Left renal pelvis (tissue), 4 donors: ENCODE data around the gene FADS6. TPM values are rescaled to one million over a fixed set of nuclear protein-coding genes. Genes with fewer than 3 reads are reported as not detected.

ENCODE experiments used
- DNase-seq, 4 donors: peaks; one replicate each; pipeline ENCODE4 v3.0.0-alpha.2; 2013; ENCODE audit warnings: low read depth in 4 of 4, low spot score in 3 of 4
- polyA plus RNA-seq, 4 donors: library from polyadenylated mRNA; unstranded; fragments of 120-200 nt; gene quantifications; one replicate each; pipeline ENCODE4 v1.2.1, GENCODE V29; 2013; ENCODE audit not compliant: insufficient read length in 4 of 4

FADS6 gene
- polyA plus RNA-seq, 4 donors = 0.36 to 0.49 TPM; not detected in 2

DNA sequence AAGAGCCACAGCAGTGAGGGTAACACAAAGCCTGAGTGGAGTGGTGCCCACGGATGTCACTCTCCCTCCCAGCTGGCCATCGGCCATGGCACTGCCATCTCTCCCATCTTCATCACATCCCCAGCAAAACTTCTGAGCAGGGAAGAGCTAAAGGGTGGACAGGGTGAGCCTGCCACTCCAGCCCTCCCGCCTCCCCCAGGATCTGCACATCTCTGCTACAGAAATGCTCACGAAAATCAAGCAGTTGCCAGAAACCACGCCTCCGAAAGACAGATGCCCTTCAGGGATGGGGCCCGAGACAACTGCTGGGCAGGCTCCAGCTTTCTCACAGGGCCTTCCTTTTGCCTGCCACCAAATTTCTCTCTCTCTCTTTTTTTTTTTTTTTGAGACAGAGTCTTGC is 37.3 kb downstream of the FADS6 start:
- DNase-seq = no peak

DNA sequence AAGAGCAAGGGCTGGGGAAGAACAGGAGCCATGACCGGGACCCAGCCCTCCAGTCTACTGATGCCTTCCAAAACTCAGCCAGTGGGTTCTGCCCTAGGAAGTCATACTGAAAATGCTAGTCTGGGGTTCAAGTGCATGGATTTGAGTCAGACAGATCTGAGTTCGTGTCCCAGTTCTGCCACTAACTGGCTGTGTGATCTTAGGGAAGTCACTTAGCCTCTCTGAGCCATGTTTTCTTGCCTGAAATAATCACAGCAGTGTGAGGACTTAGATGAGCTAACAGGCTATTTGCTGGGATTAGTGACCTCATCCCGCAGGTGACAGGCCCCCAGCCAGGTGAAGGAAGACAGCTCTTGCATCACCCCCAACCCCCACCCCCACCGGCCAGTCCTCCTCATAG is 38.1 kb downstream of the FADS6 start:
- DNase-seq = no peak

DNA sequence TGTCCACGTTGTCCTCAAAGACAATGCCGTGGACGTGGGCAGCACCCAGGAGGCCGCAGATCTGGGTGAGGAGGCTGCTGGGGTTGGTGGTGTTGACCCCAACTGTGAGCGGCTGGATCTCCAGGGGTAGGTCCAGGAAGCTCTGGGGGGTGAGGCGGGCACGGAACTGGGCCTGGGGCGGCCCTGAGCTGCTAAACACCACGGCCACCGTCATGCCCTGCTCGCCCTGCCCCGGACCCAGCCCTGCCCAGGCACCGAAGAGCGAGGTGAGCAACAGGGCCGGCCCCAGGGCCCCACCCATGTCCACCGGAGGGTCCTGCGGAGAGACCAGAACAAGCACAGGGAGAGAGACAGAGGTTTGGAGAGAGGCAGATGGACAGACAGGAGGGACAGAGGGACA is 38.6 kb downstream of the FADS6 start:
- DNase-seq = no peak

DNA sequence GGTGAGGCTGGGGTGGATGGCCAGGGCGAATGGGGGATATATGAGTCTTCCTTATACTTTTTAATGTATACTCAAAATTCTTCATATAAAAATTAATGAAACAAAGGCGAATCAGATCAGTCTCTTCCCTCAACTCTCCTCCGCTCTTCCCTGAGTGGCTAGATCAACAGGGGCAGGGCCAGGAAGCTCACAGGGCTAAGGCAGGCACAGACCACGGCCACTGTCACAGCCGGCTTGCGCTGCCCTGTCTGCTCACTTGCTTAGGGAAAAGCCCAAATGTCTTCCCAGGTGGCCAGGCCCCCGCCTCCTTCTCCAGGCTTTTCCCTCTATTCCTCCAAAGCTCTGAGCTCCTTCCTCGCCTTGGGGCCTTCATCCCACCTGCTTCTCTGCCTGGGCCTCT is 39.8 kb downstream of the FADS6 start:
- DNase-seq = no peak

DNA sequence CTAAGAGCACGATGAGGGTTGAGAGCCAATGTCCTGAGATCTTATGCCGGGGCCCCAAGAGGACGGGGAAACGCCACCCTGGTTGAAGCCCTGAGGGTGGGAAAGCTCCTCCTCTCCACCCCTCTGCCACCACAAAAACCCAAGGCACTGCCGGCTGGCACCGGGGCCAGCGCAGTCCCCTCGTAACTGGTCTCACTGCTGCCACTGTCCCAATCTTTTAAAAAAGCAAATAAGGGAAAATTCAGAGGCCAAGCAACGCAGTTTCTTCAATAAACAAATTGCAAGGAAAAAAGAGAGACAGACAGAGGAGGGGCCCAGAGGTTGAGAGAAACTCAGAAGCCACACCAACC is 40.4 kb downstream of the FADS6 start:
- DNase-seq = no peak

DNA sequence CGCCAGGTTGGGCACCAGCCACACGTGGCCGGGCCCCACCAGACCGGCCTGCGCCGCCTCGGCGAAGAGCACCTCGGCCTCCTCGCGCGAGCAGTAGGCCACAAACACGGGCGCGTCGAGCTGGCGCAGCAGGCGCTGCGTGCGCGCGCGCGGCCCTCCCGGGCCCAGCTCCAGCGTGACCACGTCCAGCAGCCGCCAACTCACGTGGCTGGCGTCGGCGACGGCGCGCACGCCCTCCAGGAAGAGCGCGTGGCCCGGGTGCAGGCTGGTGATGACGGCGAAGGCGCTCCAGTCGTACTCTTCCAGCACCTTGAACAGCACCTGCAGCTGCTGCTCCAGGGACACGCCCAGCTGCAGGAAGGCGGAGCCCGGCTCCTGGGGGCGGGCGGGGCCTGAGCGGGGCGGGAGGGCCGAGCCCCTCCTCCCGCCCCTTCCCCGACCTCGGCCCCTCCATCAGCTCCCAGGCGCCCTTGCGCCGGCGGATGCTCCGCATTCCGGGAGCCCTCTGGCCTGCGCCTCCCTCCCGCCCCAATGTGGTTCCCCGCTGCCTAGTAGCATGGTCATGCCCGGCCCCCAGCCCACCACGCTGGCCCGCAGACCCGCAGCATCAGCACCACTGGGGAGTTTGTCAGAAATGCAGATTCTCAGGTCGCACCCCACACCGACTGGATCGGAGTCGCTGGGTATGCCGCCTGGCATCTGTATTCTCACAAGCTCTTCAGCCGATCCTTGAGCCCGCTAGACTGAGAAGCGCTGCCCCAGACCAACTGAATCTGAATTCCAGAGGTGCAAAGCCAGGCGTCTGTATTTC is 41.0 kb downstream of the FADS6 start:
- DNase-seq = peak in 1 of 4 donors; percentile 39

DNA sequence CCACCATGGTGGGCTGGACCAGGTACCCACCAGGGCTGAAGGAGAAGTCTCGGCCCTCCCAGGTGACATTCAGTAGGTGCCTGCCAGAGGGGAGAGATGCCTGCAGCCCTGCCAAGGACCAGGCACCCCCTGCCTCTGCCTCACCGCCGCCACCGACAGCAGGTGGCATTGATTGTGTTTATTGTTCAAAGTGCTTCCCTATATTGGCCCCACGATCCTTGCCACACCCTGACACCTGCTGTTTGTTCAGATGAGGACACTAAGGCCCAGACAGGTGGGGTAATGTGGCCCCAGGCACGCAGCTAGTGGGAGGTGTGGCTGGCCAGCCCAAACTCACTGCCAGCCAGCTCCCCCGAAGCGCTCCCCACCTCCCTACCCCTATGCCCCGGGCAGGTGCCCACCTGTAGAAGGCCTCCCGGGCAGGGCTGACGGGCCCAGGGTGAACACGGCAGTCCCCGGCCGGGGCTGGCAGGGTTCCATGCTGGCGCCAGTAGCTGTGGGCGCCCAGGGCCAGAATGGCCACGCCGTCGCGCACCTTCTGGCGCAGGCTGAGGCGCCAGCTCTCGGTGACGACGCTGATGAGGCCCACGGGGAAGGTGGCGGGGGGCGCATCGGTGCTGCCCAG is 41.7 kb downstream of the FADS6 start:
- no peak for DNase-seq

DNA sequence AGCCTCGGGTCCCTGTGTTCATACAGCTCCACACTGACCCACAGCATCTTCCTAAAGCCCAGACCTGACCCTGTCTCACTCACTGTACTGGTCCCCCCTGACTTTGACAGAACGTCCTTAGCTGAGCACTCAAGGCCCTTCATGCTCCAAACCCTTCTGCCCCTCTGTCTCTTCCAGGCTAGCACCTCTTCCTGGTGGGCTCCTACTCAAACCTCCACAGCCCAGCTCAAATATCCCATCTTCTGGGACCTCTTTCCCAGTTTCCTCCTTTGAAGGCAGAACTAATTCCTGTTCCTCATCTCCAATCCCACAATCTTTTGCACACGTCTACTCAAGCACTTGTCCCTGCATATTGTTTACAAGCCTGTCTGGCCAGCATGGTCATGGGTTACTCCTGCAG is 42.5 kb downstream of the FADS6 start:
- DNase-seq = no peak

DNA sequence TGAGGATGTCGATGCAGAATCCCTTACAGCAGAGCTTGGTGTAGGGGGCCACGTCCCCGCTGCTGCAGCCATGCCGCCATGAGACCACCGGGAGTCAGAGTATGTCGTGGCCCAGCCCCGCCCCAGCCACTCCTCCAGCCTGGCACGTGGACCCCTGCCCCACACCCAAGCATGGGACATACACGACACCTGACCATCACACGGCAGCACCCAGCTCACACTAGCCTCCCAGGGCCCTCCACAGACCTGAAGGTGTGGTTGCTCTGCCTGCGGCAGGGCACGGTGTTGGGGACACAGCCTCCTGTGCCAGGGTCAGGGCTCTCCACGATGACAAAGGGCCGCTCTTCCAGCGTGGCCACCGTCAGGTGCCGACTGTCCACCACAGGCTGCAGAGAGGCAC is 43.1 kb downstream of the FADS6 start:
- no peak for DNase-seq

DNA sequence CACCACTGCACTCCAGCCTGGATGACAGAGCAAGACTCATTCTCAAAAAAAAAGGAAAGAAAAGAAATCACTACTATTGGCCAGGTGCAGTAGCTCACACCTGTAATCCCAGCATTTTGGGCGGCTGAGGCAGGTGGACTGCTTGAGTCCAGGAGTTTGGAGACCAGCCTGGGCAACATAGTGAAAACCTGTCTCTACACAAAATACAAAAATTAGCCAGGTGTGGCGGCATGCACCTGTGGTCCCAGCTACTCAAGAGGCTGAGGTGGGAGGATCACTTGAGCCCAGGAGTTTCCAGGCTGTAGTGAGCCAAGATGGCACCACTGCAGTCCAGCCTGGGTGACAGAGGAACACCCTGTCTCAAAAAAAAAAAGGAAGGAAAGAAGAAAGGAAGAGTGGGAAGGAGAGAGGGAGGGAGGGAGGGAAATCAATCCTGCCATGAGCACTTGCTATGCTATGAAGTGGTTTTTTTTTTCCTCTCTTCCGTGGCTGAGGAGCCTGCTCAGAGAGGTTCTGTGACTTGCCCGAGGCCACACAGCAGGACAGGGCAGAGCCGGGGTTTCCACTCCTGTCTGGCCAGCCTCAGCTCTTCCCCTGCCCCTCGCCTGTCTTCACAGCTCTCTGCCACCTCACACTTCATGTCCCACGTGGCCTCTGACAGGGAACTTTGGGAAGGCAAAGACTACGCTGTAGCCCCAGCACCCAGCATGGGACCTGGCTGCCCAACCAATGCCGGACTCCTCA is 44.6 kb downstream of the FADS6 start:
- DNase-seq = no peak

DNA sequence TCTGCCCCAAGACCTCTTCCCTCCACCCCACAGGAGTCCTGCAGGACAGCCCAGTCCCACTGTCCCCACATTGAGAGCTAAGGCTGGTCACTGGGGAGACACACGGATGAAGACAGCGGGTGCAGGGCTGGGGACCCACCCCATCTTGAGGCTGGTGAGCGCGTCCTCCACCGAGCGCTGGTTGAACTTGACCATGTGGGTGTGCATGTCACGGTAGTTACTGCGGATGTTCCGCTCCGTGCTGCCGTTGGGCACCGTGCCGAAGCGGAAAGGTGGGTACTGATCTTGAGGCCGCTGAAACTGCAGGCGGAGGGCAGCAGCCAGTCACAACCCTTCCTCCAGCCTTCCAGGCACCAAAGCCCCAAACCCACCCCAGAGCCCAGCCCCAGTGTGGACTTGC is 46.8 kb downstream of the FADS6 start:
- DNase-seq = no peak

DNA sequence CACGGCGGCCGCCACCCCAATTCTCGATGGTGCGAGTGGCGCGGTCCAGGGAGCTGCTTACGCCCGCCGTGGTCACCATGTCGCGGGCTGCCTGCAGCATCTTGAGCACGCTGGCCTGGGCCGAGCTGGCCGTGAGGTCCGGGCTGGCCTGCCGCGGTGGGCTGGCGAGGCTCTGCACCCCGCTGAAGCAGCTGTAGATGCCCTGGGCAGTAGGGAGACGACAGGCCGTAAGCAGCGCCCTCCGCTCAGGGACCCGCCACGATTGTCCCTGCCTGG is 50.1 kb downstream of the FADS6 start:
- DNase-seq = no peak

DNA sequence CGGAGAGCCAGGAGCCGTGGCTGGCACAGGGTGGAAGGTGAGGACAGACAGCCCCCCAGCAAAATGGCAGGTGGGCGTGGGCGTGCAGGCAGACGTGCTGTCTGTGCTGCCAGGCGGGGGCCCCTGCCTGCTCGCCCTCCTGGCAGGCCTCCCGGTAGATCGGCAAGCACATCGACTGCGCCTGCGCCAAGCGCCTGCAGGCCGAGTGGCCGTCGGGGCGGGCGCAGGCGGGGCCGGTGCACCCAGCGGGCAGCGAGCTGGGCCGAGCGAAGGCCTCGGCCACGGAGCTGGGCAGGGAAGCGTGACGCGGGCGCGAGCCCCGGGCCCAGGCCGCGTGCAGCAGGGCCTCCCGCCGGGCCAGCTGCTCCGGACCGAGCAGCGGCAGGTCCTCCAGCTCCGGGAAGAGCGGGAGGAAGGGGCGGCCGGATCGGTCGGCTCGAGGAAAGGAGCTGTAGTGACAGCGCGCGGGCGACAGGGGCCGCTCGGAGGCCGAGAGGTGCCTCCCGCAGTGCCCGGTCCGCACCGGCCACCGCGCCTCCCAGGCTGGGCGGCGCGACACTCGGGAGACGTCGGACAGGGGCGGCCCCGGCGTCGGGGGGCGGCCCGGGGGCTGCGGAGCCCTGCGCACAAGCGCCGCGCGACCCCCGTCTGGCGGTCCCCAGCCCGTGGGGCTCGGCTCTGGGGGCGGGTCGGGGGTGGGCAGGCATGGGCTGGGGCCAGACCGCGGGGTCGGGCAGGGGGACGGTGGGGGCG is 50.7 kb downstream of the FADS6 start:
- DNase-seq = no peak

DNA sequence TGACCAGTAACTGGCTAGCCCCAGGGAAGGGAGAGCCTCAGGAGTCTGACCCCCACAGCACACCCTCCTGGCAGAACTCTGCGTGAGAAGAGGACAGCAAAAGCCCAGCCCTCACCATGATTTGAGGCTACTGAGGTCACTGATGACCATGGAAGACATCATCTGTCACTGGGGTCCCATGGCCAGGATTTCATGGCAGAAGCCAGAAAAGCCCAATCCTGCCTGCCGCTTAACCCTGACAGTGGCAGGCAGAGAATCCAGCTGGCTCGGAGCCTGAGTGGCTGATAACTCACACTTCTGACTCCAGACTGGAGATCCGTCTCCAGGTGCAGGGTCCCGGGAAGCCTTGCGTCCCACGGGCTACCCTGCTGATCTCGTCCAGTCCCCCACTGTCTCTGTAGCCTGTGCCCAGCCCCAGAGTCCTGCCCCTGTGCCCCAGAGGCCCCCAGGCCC is 51.3 kb downstream of the FADS6 start:
- DNase-seq = no peak

DNA sequence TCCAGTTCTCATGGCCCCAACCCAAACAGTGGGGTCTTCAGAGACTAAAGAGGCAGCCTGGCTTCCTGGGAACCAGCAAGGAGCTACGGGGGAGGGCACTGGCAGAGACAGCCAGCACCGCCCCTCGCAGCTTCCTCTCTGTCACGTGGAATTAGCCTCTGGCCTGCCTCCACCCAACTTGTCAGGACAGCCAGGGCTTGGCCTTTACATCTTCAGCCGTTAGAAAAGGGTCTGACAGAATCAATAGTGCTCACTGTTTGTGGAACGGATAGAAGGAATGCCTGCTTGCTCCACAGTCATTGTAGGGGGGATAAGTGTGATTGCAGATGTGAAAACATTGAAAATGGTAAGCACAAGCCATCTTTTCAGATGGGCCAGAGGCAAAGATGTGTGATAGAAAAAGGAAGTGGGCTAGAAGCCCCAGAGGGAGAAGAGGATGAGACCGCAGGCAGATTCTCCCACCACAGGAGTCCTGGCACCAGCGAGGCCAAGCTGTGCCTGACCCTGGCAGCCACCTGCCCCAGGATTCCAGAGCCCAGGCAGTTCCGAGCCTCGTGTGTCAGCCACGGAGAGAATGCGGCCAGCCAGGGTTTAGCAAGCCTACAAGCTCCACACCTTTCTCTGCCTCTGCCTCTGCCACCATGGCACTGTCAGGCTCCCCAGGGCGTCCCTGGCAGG is 52.3 kb downstream of the FADS6 start:
- DNase-seq = no peak

DNA sequence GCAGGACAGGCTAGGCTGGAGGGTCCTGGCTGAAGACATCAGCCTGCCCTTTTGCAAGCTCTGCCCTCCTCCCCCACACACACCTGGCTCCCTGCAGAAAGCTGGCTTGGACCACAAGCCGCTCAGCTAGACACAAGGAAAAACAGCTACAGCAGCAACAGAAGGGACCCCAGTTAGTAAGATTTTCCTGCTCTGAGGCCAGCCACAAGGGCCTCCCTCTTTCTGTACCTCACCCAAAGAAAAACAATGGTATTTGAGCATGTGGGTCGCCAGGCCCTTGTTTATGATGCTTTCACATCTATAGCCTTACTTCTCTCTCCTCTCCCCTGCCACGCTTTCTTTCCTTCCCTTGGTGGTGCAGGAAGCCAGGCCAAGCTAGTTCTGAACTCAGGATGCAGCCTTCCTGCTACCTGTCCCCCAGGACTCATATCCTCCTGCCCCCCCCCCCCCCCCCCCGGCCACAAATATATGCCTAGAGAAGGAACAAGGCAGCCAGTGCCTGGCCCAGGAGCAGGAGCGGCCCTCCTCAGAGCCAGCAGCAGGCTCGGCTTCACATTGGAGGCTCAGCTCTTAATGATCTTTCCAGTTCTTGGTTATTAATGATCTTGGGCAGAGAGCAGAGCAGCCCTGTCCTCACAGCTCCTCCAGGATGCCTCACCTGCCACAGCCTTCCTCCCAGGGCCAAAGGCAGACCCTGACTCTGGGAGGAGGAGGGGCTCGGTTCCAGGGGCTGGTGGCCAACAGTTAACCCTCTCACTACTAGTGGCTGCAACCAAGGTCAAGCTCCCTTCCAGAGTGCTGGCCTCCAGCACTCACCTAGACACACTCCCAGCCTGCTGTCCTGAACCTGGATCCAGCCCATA is 53.2 kb downstream of the FADS6 start:
- DNase-seq = no peak

DNA sequence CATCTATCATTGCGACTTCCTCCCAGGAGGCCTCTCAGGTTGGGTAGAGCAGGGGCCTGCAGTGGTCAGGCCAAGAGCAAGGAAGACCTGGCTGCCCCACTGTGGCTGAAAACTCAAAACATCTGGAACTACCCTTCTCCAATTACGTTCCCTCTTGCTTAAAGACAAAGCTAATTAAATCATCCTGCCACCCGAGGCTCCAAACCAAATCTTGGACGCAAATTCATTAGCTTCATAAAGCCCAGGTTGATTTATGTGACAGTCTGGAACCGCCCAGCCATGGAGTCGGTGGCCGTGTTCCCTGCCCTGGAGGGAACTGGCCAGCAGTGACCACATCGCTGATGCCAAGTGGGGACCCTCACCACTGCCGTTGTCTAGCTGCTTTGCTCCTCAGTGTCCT is 55.2 kb downstream of the FADS6 start:
- DNase-seq = no peak

DNA sequence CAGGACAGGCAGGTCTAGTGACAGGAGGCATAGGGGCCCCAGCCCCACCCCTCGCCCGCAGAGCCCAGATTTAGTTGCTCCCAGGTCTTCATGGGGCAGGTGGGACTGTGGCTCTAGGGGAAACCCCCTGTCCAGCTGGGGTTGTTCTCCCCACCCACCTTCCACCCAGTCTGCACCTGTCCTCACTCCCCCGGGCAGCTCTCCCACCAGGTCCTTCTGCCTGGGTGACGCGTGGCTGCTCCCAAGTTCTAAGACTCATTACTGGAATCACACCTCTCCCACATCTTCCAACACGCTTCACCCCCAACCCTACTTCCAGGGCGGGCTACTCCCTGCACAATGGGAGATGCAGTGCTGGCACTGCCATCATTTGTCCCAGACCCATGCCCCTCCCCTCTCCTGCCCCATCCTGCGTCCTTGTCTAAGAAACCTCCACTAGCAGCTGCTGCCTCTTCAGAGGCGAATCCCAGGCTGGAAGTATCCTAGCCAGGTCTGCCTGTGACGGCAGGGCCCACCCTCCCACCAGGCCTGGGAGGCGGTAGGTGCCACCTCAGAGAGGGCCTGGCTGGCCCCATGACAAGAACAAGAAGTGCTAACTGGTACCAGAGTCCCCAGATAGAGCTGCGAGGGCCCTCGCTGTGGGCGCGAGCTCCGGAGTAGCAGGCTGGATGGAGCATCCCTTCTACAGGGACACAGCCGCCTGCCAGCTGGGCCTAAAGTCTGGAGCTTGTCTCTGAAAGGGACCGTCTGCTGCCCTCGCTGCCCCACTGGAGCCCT is 56.6 kb downstream of the FADS6 start:
- DNase-seq = no peak

DNA sequence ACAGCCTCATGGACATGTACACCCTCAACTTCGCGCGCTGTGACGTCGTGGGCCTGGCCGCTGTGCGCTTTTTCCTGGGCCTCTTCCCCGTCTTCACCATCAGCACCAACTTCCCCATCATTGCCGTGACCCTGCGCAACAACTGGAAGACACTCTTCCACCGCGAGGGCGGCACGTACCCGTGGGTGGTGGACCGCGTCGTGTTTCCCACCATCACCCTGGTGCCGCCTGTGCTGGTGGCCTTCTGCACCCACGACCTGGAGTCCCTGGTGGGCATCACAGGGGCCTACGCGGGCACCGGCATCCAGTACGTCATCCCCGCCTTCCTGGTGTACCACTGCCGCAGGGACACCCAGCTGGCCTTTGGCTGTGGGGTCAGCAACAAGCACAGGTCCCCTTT is 57.2 kb downstream of the FADS6 start:
- no peak for DNase-seq
